ENCODE data around the gene PTPN2.
"Not testable (repeated sequence)": the region's sequence is repeated elsewhere in the genome, so short reads cannot be mapped to it uniquely, and the experiment has no call there.

PTPN2 gene

DNA sequence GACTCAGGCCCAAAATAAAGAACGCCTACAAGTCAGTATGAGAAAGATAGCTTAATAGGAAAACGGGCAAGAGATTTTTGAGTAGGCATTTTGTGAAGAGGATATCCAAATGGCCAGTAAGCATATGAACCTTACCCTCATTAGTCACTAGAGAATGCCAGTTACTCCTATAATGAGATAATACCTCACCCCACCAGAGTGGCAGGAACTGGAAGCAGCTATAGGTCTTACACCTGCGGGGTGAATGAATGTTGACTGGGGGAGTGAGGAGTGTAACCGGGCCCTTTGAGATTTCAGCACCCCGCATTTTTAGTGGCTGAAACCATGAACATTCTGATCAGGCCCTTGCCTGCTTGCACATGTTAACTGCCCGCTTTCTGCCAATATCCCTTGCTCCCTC is 7.5 kb upstream of the PTPN2 start:
- DNase-seq (ENCODE audit: low spot score): no peak

DNA sequence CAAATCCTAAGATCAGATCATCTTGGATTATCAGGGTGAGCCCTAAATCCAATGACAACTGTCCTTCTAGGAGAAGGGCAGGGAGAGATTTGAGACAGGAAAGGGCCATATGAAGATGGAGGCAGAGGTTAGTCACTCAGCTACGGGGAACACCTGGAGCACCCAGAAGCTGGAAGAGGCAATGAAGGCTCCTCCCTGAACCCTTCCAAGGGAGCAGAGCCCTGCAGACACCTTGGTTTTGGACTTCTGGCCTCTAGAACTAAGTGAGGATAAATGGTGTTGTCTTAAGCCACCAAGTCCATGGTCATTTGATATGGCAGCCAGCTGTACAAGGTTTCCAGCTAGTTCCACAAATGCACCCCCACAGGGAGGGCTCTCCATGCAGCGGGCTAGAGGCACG is 6.9 kb upstream of the PTPN2 start:
- DNase-seq (ENCODE audit: low spot score): no peak

DNA sequence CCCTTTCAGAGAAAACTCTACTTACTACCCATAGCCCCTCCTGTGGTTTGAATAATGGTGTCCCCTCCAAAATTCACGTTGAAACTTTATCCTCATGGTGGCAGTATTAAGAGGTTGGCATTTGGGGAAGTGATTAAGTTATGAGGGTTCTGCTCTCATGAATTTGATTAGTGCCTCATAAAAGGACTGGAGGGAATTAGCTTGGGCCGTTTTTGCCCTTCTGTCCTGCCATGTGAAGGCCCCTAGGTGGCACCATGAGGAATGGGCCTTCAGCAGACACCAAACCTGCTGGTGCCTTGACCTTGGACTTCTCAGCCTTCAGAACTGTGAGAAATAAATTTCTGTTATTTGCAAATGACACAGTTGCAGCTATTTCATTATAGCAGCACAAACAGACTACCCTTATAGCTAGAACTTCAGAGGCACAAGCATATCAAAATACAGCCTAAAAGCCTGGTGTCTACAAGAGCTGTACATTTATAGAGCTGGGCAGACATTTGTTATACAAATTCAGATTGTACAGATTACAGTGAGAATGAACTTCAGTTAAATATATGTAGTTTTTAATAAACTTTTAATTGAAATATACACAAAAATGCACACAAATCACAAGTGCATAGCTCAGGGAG is 2.6 kb upstream of the PTPN2 start:
- peak; percentile 83 for DNase-seq (ENCODE audit: low spot score)

DNA sequence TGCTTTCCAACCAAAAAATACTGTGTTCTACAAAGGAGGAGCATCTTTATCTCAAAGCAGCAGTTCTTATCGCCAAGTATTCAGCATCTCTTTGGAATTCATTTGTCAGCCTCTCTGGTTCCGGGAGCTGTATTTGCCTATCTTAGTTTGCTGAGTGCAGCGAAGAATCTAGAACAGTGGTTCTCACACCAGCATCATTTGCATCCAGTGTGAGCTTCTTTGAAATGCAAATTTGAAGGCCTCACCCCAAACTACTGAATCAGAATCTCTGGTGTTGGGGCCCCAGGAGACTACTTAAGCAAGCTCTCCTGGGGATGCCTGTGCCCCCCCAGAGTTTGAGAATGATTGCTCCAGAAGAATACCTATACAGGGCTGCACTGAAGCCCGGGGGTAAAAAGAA is 1.5 kb upstream of the PTPN2 start:
- peak; percentile 71 for DNase-seq (ENCODE audit: low spot score)

DNA sequence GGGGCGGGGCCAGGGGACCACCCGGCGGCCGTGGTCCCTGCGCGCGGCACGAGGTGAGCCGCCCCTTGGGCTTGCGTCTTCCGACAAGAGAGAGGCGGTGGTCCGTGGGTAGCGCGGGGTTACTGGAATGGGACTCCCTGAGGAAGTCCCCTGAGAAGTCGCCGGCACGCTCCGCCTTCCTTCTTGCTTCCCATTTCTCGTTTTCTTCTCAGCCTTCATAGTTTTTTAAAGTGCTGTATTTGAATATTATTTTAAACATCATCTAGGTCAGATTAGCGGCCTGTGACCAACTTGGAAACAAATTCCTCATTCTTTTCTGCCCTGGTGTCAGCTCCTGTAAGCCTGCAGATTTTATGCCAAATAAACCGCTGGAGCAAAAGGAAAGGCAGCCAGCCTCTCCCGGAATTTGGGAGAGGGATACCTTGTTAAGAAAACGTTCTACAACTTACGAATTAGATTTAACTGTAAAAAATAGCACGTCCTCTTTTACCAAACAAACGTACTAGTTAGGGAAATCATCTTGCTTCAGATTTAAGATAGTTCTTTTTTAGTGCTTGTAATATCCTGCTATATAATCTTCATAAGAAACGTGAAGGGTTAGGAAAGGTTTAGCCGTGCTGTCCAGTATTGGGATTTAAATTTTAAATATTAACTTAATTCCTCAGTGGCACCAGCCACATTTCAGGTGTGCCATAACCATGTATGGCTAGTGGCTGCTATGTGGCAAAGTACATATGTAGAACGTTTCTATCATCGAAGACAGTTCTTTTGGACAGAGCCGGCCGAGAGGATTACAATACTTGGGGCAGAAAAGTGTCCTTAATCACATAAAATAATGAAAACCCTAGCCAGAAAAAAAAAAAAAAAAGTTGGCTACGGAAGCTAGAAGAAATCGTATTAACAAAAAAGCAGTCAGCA is 628 bp upstream of the PTPN2 start:
- DNase-seq (ENCODE audit: low spot score): peak; percentile 30

DNA sequence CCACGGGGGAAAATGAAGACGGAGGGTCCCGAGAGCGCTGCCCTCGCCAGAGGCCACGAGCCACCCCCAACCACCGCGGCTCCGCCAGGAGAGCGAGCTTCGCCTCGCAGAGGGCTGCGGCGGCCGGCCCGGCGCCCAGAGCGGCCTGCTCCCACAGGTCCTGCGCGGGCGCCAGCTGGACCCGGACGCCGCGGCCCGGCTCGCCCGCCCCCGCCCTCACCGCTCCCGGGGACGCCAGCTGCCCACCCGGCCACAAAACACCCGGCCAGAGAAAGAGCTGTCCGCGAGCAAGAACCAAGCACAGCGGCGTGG is 709 bp downstream of the PTPN2 start:
- DNase-seq (ENCODE audit: low spot score): no peak

DNA sequence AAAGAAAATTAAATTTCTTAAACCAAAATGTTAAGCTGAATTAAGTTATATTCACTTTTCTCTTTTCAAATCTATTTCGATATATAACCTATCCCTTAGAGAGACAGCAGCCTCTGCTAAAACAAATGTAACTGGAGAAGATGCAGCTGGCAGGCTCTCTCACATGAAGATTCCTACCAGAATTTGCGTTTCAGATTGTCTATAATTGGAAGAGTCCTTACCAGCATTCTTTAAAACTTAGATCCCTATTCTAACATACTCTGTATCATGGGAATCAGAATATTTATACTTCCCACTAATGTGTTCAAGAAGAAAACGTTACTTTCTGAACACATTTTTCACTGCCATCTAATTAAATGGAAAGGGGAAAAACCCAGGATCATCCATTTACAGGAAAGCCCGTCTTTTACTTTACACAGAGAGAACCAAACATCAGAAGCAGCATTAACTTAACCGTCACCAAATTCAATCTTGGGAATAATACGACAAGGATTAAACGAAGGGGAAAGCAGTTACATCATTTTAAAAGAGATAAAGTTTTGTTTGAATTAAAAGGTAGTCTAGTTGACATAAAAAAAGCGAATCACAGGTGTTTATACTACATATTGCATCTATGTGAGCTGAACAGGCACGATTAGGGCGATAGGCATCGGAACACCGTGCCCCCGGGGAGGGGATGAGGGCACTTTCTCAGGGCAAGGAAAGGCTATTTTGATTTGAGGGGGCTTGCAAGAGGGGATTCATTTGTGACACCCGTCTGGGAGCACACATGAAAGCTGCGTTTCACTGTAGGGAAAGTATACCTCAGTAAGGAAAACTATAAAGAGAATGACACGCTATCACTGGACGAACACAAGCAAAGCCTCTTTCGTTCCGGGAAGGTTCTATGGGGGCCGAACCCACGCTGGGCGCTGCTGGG is 1.3 kb downstream of the PTPN2 start:
- DNase-seq (ENCODE audit: low spot score): peak; percentile 42

DNA sequence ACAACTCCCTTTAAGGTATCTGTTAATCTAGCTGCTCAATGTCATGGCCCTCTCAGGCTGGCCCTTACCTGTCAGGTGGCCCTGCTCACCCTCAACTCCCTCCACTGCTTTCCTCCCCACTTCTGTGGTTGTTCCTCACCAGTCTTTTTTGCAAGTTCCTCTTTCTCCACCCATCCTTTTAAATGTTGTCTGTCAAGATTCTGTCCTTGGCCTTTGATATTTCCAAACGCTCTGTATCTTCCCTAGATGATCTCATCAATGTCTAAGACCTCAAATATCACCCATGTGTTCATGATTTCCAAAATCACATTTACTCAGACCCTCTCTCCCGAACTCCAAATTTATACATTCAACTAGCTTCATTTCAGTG is 3.5 kb downstream of the PTPN2 start:
- peak; percentile 59 for DNase-seq (ENCODE audit: low spot score)

DNA sequence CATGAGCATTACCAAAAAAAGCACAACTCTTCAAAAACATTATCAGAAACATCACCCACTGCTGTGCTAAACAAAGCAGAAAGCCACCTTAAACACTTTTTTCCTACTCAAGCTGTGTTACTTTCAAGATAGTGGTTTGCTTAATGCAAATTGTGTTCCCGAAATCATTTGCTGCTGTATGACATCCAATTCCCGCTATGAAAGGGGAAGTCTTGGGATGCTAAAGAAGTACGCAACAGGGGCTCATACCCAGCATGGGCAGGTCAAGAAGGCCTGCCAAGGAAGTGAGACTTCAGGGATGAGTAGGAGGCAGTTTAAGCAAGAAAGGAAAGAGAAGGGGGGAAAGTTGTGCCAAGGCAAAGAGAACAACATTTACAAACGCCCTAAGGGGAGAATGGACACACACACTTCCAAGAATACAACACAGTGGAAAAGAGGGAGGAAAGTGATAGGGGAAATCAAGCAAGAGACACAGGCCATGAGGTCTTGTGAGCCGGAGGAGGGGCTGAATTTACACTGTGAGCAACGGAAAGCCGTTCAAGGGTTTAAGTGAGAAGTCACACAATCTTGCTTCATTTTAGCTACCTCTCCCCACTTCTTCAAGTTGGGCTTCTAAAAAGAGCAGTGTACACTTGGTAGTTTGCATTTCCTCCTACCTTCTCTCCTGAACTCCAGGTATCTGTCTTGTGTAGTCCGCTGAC is 4.0 kb downstream of the PTPN2 start:
- peak; percentile 49 for DNase-seq (ENCODE audit: low spot score)

DNA sequence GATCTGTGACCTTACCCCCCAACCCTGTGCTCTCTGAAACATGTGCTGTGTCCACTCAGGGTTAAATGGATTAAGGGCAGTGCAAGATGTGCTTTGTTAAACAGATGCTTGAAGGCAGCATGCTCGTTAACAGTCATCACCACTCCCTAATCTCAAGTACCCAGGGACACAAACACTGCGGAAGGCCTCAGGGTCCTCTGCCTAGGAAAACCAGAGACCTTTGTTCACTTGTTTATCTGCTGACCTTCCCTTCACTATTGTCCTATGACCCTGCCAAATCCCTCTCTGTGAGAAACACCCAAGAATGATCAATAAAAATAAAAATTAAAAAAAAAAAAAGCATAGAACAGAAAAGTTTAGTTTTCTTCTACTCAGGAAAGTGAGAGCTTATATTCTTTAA is 9.0 kb downstream of the PTPN2 start:
- DNase-seq (ENCODE audit: low spot score): not testable (repeated sequence)

DNA sequence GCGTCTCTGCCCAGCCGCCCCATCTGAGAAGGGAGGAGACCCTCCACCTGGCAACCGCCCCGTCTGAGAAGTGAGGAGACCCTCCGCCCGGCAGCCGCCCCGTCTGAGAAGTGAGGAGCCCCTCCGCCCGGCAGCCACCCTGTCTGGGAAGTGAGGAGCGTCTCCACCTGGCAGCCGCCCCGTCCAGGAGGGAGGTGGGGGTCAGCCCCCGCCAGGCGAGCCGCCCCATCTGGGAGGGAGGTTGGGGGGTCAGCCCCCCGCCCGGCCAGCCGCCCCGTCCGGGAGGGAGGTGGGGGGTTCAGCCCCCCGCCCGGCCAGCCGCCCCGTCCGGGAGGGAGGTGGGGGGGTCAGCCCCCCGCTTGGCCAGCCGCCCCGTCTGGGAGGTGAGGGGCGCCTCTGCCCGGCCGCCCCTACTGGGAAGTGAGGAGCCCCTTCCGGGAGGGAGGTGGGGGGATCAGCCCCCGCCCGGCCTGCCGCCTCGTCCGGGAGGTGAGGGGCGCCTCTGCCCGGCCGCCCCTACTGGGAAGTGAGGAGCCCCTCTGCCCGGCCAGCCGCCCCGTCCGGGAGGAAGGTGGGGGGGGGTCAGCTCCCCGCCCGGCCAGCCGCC is 10.0 kb downstream of the PTPN2 start:
- not testable (repeated sequence) for DNase-seq (ENCODE audit: low spot score)

DNA sequence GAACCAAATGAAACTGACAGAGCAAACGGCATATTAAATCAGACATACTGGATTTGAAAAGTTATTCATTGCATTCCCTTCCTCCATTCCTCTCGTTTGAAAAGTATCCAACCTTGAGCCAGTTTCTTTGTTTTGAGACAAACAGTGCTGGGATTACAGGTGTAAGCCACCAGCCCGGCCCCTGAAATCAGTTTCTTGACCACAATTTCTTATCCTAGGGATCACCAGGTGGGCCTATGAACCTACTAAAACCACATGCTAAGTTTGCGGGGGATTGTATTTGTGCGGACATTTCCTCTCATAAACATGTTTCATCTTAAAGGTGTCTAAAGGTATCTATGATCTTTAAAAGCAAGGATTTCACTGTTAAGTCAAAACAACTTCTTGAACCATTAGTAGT is 11.6 kb downstream of the PTPN2 start:
- no peak for DNase-seq (ENCODE audit: low spot score)

DNA sequence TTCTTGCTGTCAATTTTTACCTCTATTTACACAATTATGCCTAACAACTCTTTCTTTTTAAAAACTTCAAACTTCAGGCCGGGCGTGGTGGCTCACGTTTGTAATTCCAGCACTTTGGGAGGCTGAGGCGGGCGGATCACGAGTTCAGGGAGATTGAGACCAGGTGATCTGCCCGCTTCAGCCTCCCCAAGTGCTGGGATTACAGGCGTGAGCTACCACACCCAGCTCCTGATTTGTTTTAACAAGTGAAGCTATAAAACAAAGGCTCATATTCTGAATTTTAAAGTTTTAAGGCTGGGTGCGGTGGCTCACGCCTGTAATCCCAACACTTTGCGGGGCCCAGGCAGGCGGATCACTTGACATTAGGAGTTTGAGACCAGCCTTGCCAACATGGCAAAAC is 15.5 kb downstream of the PTPN2 start:
- no peak for DNase-seq (ENCODE audit: low spot score)

DNA sequence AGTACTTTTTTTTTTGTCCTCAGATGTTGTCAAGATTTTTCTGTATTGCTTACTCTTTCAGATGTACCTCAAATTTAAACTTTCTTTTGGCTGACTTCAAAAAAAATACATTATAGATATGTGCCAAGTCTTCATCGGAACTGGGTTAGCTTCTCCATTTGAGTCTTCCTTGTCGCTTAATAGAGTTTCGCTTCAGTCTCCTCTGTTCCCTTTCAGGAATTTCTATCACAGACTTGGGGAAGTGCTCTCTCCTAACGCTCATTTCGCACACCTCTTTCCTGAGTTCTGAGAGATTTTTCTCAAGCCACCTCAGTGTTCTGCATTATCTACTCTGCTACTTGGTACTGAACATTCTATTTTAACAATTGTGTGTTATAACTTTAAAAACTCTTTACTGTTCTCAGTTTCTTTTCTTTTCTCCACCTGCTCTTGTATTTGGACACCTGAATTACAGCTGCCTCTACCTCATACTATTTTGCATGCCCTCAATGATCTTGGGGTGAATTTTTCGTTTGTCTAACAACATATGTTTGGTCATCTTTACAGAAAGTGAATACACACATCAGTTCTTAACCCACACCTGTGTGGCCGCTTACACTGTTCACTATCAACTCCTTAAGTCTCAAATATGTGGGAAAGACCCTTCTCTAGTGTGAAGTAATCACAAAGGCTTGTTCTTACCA is 16.5 kb downstream of the PTPN2 start:
- DNase-seq (ENCODE audit: low spot score): no peak

DNA sequence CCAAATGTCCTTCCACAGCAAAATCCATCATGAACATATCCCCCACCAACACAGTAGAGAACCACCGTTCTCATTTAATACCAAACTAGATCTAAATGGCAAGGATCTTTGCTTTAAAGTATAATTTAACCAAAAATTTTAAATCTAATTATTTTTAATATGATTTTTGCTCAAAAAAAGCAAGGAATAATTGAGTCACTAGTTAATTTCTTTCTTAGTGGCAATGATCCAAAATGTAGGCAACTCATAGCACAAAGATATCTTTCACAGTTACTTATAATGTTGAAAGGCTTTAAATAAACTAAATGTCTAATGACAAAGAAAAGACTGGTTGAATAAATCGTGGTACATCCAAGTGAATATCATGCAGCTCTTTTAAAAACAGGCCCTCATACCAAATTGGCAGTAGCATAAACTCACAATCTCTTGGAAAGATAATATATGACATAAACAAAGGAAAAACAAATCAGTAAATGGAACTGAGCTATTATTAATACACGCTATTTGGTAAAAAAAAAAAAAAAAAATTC is 20.3 kb downstream of the PTPN2 start:
- DNase-seq (ENCODE audit: low spot score): no peak

DNA sequence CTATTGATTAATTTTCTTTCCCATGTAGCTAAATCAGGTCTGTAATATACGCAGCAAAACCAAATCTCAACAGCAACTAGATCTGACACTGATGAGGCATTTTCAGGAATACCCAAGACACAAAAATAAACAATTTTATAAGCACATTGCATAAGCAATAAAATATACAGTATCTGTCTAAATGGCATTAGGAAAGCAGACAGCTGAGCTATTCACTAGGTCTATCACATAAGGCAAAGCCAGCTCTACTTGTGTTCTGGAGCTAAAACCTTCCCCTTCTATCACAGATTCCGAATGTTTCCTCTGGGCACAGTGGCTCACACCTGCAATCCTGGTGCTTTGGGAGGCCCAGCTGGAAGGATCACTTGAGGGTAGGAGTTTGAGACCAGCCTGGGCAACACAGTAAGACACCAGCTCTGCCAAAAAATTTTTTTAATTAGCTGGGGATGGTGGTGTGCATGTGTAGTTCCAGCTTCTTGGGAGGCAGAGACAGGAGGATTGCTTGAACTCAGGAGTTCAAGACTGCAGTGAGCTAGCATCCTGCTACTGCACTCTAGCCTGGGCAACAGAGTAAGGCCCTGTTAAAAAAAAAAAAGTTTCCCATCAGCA is 21.1 kb downstream of the PTPN2 start:
- DNase-seq (ENCODE audit: low spot score): no peak

DNA sequence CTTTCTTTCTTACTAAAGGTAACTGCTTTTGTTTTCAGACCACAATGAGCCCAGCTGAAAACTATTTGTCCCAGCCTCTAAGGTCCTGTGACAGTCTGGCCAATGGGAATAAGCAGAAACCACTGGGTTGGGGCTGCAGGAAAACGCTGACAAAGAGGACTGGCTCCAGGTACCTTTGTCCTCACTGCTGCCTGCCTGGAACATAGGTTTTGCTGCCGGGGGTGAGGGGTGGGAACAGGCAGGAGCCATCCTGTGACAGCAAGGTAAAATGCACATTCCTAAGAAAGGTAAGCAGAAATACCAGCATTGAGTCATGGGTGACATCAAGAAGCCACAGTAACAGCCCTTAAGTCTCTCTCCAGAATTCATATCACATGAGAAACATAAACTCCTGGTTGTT is 21.6 kb downstream of the PTPN2 start:
- DNase-seq (ENCODE audit: low spot score): no peak

DNA sequence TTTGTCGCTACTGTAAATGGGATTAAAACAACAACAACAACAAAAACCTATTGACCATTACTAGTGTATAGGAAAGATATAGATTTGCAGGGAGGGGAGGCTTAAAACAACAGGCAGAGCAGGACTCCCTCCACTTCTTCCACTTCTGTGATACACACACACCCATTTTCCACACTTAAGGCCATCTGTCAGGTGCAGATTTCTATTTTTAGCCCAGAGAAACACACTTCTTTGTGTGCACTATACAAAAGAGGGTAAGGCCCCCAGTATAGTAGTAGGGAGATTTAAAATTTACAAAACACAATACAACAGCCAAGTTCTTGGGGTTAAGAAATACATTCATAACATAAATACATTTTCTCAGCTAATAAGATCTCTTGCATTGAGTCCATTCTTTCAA is 22.4 kb downstream of the PTPN2 start:
- DNase-seq (ENCODE audit: low spot score): peak; percentile 54

DNA sequence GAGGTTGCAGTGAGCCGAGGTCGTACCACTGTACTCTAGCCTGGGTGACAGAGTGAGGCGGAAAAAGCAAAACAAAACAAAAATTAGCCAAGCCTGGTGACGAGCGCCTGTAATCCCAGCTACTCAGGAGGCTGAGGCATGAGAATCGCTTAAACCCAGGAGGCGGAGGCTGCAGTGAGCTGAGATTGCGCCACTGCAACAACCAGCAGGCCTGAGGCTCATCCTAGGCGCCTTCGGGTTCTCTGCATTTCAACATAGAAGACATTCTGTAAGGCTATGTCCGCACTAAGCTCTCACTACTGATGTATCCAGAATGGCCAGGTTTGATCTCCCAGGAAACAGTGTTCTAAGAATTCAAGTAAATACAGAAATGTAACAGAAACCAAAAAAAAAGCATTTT is 23.5 kb downstream of the PTPN2 start:
- DNase-seq (ENCODE audit: low spot score): no peak

DNA sequence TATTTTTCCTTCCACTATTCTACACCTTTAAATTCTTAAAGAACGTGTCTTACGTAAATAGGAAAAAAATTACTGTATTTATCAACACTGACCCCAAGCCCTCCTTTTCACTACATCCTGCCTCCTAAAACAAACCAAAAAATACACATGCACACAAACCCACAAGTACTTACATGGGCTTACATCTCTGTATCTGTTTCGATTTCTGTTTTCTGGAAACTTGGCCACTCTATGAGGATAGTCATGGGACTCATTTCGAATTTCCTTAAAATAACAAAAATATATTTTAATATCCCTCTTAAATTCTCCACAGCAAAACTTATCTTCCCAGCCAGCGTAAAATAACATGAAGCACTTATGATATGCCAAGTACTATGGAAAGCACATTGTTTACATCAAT is 25.0 kb downstream of the PTPN2 start:
- DNase-seq (ENCODE audit: low spot score): no peak

All from NAMALWA (cell line).